Measurements from ENCODE around the gene ETS2. TPM values are rescaled to one million over a fixed set of nuclear protein-coding genes. Genes with fewer than 3 reads are reported as not detected.

ETS2 gene
- total RNA-seq (2022) (20.4 and 26.9 TPM in 2 replicates), Bru-seq, nascent RNA (percentile 86 among the genes with signal in this experiment), BruChase-seq, experiment 1, labeled RNA remaining after a 2-hour chase (percentile 82 among the genes with signal in this experiment), BruChase-seq, experiment 2, labeled RNA remaining after a 6-hour chase (percentile 75 among the genes with signal in this experiment)
- long read RNA-seq, transcript ETS2-202 (10 exons, 3,766 nt): major isoform, 30 of 50 reads
- long read RNA-seq, partial matches to known transcripts: 13 of 50 reads
- long read RNA-seq, other reads (novel, unspliced or antisense): 7 of 50 reads

GRCh38 chr21:38805328-38806152 is at the start of gene ETS2:
Gene ETS2, plus strand, starts transcription at chr21:38805929. Its CDS starts 4,106 bp downstream, at chr21:38810035.
- Mint-ChIP-seq H3K4me1 (ENCODE audit: low read depth, unreplicated experiment) (peaks cover 30% of the 10 kb centered on the region), H3K27ac (ENCODE audit: unreplicated experiment) (peak within 1 kb of the TSS; percentile 87), H3K4me3 (ENCODE audit: unreplicated experiment) (peak within 1 kb of the TSS; percentile 83), H3K36me3 (ENCODE audit: insufficient read depth, unreplicated experiment) (peaks cover 23% of the 10 kb centered on the region), H3K27me3 (ENCODE audit: insufficient read depth, unreplicated experiment) (no peaks in the 10 kb centered on the region), H3K9me3 (ENCODE audit: unreplicated experiment) (no peaks in the 10 kb centered on the region)
- TF ChIP-seq, protein P1, sequence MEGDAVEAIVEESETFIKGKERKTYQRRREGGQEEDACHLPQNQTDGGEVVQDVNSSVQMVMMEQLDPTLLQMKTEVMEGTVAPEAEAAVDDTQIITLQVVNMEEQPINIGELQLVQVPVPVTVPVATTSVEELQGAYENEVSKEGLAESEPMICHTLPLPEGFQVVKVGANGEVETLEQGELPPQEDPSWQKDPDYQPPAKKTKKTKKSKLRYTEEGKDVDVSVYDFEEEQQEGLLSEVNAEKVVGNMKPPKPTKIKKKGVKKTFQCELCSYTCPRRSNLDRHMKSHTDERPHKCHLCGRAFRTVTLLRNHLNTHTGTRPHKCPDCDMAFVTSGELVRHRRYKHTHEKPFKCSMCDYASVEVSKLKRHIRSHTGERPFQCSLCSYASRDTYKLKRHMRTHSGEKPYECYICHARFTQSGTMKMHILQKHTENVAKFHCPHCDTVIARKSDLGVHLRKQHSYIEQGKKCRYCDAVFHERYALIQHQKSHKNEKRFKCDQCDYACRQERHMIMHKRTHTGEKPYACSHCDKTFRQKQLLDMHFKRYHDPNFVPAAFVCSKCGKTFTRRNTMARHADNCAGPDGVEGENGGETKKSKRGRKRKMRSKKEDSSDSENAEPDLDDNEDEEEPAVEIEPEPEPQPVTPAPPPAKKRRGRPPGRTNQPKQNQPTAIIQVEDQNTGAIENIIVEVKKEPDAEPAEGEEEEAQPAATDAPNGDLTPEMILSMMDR (IDR thresholded peaks at IDR 0.05; ENCODE audit: insufficient read depth in 1 of 2, low read depth in 1 of 2, low read length in 1 of 2, severe bottlenecking in 1 of 2, unreplicated experiment in 1 of 2): peak in 1 of 2 experiments; percentile 2
- ChIA-PET CTCF (interaction anchor here (0.6 to 1.1 kb wide), 2 partner anchors 34 to 153 kb away, joined by 3 to 4 read pairs; no protein-coding TSS in a partner anchor), POLR2A (interaction anchor here (0.6 to 1.7 kb wide), 2 partner anchors 18 to 25 kb away, joined by 3 to 4 read pairs; no protein-coding TSS in a partner anchor)
- Histone ChIP-seq H3K27me3 (replicated peaks; ENCODE audit: control insufficient read depth, insufficient read depth, low read length) (no peaks in the 10 kb centered on the region), H3K9me3 (no peaks in the 10 kb centered on the region), H3K4me3 (ENCODE audit: low read depth, low read length) (peak within 1 kb of the TSS; percentile 86), H3K4me1 (peaks cover 28% of the 10 kb centered on the region), H3K36me3 (ENCODE audit: control insufficient read depth, insufficient read depth, low read length) (peaks cover 3% of the 10 kb centered on the region)
- no TSS peak for BruUV-seq (replicated peaks)
- intact Hi-C loops (cut with micrococcal nuclease; ENCODE audit: unreplicated experiment): loop anchor here (1.0 to 10.0 kb wide), 4 partner anchors 15 to 321 kb away; no protein-coding TSS in a partner anchor
- DNase-seq: peak; percentile 86 to 94

GRCh38 chr21:38756746-38757145 is 49.0 kb upstream of the ETS2 start:
- CTCF ChIA-PET: no interaction called here
- Mint-ChIP-seq H3K27me3 (ENCODE audit: insufficient read depth, unreplicated experiment) (no peaks in the 10 kb centered on the region), H3K4me1 (ENCODE audit: low read depth, unreplicated experiment) (peaks cover 16% of the 10 kb centered on the region), H3K36me3 (ENCODE audit: insufficient read depth, unreplicated experiment) (peaks cover 10% of the 10 kb centered on the region), H3K27ac (ENCODE audit: unreplicated experiment) (peak overlapping the region; percentile 91), H3K9me3 (ENCODE audit: unreplicated experiment) (no peaks in the 10 kb centered on the region), H3K4me3 (ENCODE audit: unreplicated experiment) (no peak overlapping the region)
- no TSS peak for BruUV-seq (replicated peaks)
- no peaks in the 10 kb centered on the region for H3K36me3 ChIP-seq (ENCODE audit: control insufficient read depth, insufficient read depth, low read length)
- peaks cover 10% of the 10 kb centered on the region for H3K4me1 ChIP-seq
- POLR2A ChIA-PET: interaction anchor here (0.5 kb wide), 1 partner anchor 15 kb away, joined by 3 read pairs; no protein-coding TSS in a partner anchor
- H3K4me3 ChIP-seq (ENCODE audit: low read depth, low read length): no peak overlapping the region
- H3K27me3 ChIP-seq (replicated peaks; ENCODE audit: control insufficient read depth, insufficient read depth, low read length): no peaks in the 10 kb centered on the region
- H3K9me3 ChIP-seq: no peaks in the 10 kb centered on the region
- intact Hi-C loops (cut with micrococcal nuclease; ENCODE audit: unreplicated experiment): no loop called here
- DNase-seq: no peak
- TF ChIP-seq, protein P1 (IDR thresholded peaks at IDR 0.05; ENCODE audit: insufficient read depth in 1 of 2, low read depth in 1 of 2, low read length in 1 of 2, severe bottlenecking in 1 of 2, unreplicated experiment in 1 of 2): no peak

DNA sequence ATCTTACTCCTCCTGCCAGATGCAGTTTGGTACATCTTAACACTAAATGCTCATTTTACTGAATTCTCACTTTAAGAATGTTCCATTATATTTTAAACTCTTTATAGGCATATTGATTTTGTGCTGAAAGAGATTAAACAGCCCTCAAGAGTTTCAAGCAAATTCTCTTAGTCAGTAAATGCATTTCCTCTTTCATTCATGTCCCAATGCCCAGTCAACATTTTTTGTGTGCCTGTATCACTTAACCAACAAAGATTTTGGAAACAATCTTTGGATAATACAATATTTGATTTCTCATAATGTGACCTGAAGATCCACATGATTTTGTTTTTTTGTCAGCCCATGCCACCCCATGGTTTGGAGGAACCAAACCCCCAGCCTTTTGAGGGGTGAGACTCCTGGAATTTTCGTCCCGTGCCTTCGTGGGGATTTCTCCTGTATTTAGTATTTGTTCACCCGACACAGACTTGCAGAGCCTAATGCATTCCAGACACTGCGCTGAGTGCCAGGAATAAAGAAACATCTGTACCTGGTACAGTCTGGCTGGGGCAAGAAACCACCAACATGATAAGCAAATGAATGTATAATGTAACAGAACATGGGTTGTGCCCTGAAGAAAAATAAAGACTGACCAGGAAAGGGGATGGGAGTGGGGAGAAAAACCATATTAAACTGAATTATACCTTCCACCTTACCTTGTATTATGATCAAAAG is 47.1 kb upstream of the ETS2 start:
- CTCF ChIA-PET: no interaction called here
- no peak overlapping the region for H3K4me3 ChIP-seq (ENCODE audit: low read depth, low read length)
- no peaks in the 10 kb centered on the region for H3K27me3 ChIP-seq (replicated peaks; ENCODE audit: control insufficient read depth, insufficient read depth, low read length)
- H3K4me1 ChIP-seq: peaks cover 10% of the 10 kb centered on the region
- DNase-seq: no peak
- BruUV-seq (replicated peaks): no TSS peak
- H3K9me3 ChIP-seq: no peaks in the 10 kb centered on the region
- intact Hi-C loops (cut with micrococcal nuclease; ENCODE audit: unreplicated experiment): no loop called here
- peaks cover 10% of the 10 kb centered on the region for H3K36me3 Mint-ChIP-seq (ENCODE audit: insufficient read depth, unreplicated experiment)
- H3K9me3 Mint-ChIP-seq (ENCODE audit: unreplicated experiment): no peaks in the 10 kb centered on the region
- no peak overlapping the region for H3K27ac Mint-ChIP-seq (ENCODE audit: unreplicated experiment)
- no peak overlapping the region for H3K4me3 Mint-ChIP-seq (ENCODE audit: unreplicated experiment)
- POLR2A ChIA-PET: no interaction called here
- TF ChIP-seq, protein P1 (IDR thresholded peaks at IDR 0.05; ENCODE audit: insufficient read depth in 1 of 2, low read depth in 1 of 2, low read length in 1 of 2, severe bottlenecking in 1 of 2, unreplicated experiment in 1 of 2): no peak
- no peaks in the 10 kb centered on the region for H3K36me3 ChIP-seq (ENCODE audit: control insufficient read depth, insufficient read depth, low read length)
- no peaks in the 10 kb centered on the region for H3K27me3 Mint-ChIP-seq (ENCODE audit: insufficient read depth, unreplicated experiment)
- H3K4me1 Mint-ChIP-seq (ENCODE audit: low read depth, unreplicated experiment): peaks cover 20% of the 10 kb centered on the region

Data from Caco-2 (cell line).